Endothelial cell of umbilical vein (primary cell): ENCODE measurements around the gene NR2C1. TPM values are rescaled to one million over a fixed set of nuclear protein-coding genes. Genes with fewer than 3 reads are reported as not detected.

Experiments used
- BruUV-seq: library from RNA; stranded (reverse); fragments of 400-500 nt; replicated peaks from 2 replicates; lab custom pipeline; 2021; lab: Mats Ljungman, UMichigan
- CTCF ChIA-PET: fragments of 300-600, 350-600 bp; sonication (Branson Sonifier 250); formaldehyde crosslinking; loops from one replicate; lab custom pipeline; 2021; ENCODE audit warnings: antibody characterized with exemption, inconsistent platforms; lab: Charles Lee
- POLR2A ChIA-PET: fragments of 300-600, 350-600 bp; sonication (Branson Sonifier 250); formaldehyde crosslinking; loops from one replicate; lab custom pipeline; 2021; ENCODE audit warnings: antibody characterized with exemption, inconsistent platforms; lab: Charles Lee
- DNase-seq: peaks from one replicate; pipeline ENCODE4 v3.0.0-alpha.2; 2011; ENCODE audit warnings: low read depth, low spot score
- FAIRE-seq: peaks from 2 replicates; lab custom pipeline; 2011; peaks lifted over from hg19 to GRCh38; lab: Jason Lieb, UNC
- H2AFZ ChIP-seq: 2 replicates; pipeline ENCODE4 v1.6.0; 2012; ENCODE audit warnings: low read depth, low read length, control low read depth, inconsistent platforms
- H3K27ac ChIP-seq: 2 replicates; pipeline ENCODE4 v1.5.1; 2011; ENCODE audit warnings: low read depth, mild to moderate bottlenecking, control low read depth, low read length, moderate library complexity; ENCODE audit not compliant: insufficient read depth
- H3K27me3 ChIP-seq, 2 experiments: 2 replicates each; pipeline versions ENCODE4 v1.6.0 to v1.6.1; 2011; ENCODE audit warnings: low read length in 2 of 2, mixed read lengths in 1 of 2; ENCODE audit not compliant: control insufficient read depth in 2 of 2, insufficient read depth in 2 of 2
- H3K36me3 ChIP-seq, 2 experiments: 2 replicates in 1 of 2; 3 replicates in 1 of 2; pipeline ENCODE4 v1.5.1; 2011; ENCODE audit warnings: low read length in 2 of 2, mild to moderate bottlenecking in 1 of 2, moderate library complexity in 1 of 2; ENCODE audit not compliant: control insufficient read depth in 2 of 2, insufficient read depth in 2 of 2; ENCODE audit errors: extremely low read depth in 1 of 2
- H3K4me1 ChIP-seq: 3 replicates; pipeline ENCODE4 v1.5.1; 2011; ENCODE audit warnings: mild to moderate bottlenecking, low read length; ENCODE audit not compliant: control insufficient read depth, insufficient read depth; ENCODE audit errors: extremely low read depth
- H3K4me2 ChIP-seq: 2 replicates; pipeline ENCODE4 v1.6.1; 2011; ENCODE audit warnings: low read length, control low read depth, mixed read lengths; ENCODE audit not compliant: insufficient read depth
- H3K4me3 ChIP-seq, 3 experiments: fragments of 200-600 bp in 1 of 3; sonication (generic), shearing (Covaris generic) in 1 of 3; replicated peaks in 1 of 3; 2 replicates each; pipeline ENCODE4 v1.5.1; 2011 to 2016; ENCODE audit warnings: control low read depth in 3 of 3, low read length in 3 of 3, mild to moderate bottlenecking in 2 of 3, inconsistent platforms in 1 of 3, low read depth in 1 of 3, moderate library complexity in 1 of 3; ENCODE audit not compliant: insufficient read depth in 1 of 3
- H3K79me2 ChIP-seq: 2 replicates; pipeline ENCODE4 v1.6.0; 2012; ENCODE audit warnings: low read length, inconsistent platforms; ENCODE audit not compliant: control insufficient read depth, insufficient read depth
- H3K9ac ChIP-seq: replicated peaks from 2 replicates; pipeline ENCODE3; 2011; ENCODE audit warnings: low read length, control low read depth; ENCODE audit not compliant: insufficient read depth; ENCODE audit errors: extremely low read depth
- H3K9me1 ChIP-seq: replicated peaks from 3 replicates; pipeline ENCODE4 v1.6.0; 2011; ENCODE audit warnings: mild to moderate bottlenecking, low read length; ENCODE audit not compliant: control insufficient read depth, insufficient read depth; ENCODE audit errors: extremely low read depth
- H3K9me3 ChIP-seq: replicated peaks from 2 replicates; pipeline ENCODE4 v1.5.1; 2012; ENCODE audit warnings: low read length, inconsistent platforms; ENCODE audit not compliant: control insufficient read depth, insufficient read depth
- H4K20me1 ChIP-seq: replicated peaks from 2 replicates; pipeline ENCODE3; 2011; ENCODE audit warnings: mild to moderate bottlenecking, low read length; ENCODE audit not compliant: control insufficient read depth, insufficient read depth; ENCODE audit errors: extremely low read depth
- CTCF ChIP-seq, 2 donors: IDR thresholded peaks; 1 replicate in 1 of 2; 2 replicates in 1 of 2; pipeline ENCODE4 v1.5.1; 2011; ENCODE audit warnings: low read length in 2 of 2, mild to moderate bottlenecking in 2 of 2, moderate library complexity in 2 of 2, control low read depth in 1 of 2, inconsistent platforms in 1 of 2, low read depth in 1 of 2; ENCODE audit not compliant: insufficient read depth in 1 of 2; ENCODE audit errors: extremely low read depth in 1 of 2
- EZH2 ChIP-seq: IDR thresholded peaks from 2 replicates; pipeline ENCODE4 v1.6.1; 2012; ENCODE audit warnings: borderline replicate concordance, low read depth, mild to moderate bottlenecking, moderate library complexity, low read length, inconsistent platforms; ENCODE audit not compliant: severe bottlenecking
- FOS ChIP-seq: IDR thresholded peaks from 2 replicates; pipeline ENCODE4 v1.6.1; 2011; ENCODE audit warnings: mild to moderate bottlenecking, low read length, moderate library complexity, borderline replicate concordance; ENCODE audit not compliant: insufficient read depth
- GATA2 ChIP-seq: IDR thresholded peaks from 2 replicates; pipeline ENCODE4 v1.7.0; 2011; ENCODE audit warnings: low read depth, mild to moderate bottlenecking, moderate library complexity, mixed read lengths, low read length; ENCODE audit not compliant: insufficient read length, insufficient read depth
- JUN ChIP-seq: IDR thresholded peaks from 2 replicates; pipeline ENCODE4 v1.6.1; 2011; ENCODE audit warnings: borderline replicate concordance, low read depth; ENCODE audit not compliant: insufficient read length, insufficient read depth
- MAX ChIP-seq: IDR thresholded peaks from 2 replicates; pipeline ENCODE4 v1.6.1; 2011; ENCODE audit not compliant: insufficient read depth, insufficient read length
- MYC ChIP-seq: IDR thresholded peaks from one replicate; pipeline ENCODE4 v1.6.1; 2011; ENCODE audit warnings: mild to moderate bottlenecking, low read depth, low read length
- POLR2A ChIP-seq: IDR thresholded peaks from 2 replicates; pipeline ENCODE4 v1.6.1; 2012; ENCODE audit warnings: low read depth, mild to moderate bottlenecking, control low read depth, low read length
- POLR2AphosphoS5 ChIP-seq: IDR thresholded peaks from 2 replicates; pipeline ENCODE4 v1.6.1; 2012; ENCODE audit warnings: low read depth, mild to moderate bottlenecking, control low read depth, low read length, moderate library complexity; ENCODE audit not compliant: insufficient read depth
- dilution Hi-C: fragments of 300-500 bp; cut with MboI; formaldehyde crosslinking; loops from one replicate; pipeline ENCODE4 v1.15.0; 2019; ENCODE audit warnings: low sequenced_read_pairs; ENCODE audit not compliant: extremely low pct_ligation_motif_present
- intact Hi-C: fragments of 100-400 bp; cut with micrococcal nuclease; formaldehyde crosslinking; loops from one replicate; pipeline ENCODE4 v1.10.0; 2022
- polyA plus RNA-seq, 4 experiments: library from polyadenylated mRNA; depleted of rRNA in 3 of 4; stranded (reverse) in 3 of 4; unstranded in 1 of 4; fragments of >200 nt; gene quantifications; 2 replicates each; pipeline versions ENCODE4 v1.2.1 to v1.2.3, GENCODE V29; 2011 to 2012; ENCODE audit warnings: missing spikeins in 1 of 4
- total RNA-seq: library from RNA; stranded (reverse); gene quantifications from 2 replicates; pipeline ENCODE4 v1.2.3, GENCODE V29; 2021

The NR2C1 gene
- total and polyA plus RNA-seq, 2 donors (not counting 3 experiments of a cell fraction or from before 2014, with no cell fraction given), result 21.0 to 37.7 TPM

GRCh38 chr12:94979941-94980340, 93.5 kb downstream of the NR2C1 start:
- no peak for FAIRE-seq
- peaks cover 0 to 5% of the 10 kb centered on the region in 2 experiments for H3K36me3 ChIP-seq
- DNase-seq, result no peak
- CTCF ChIA-PET, result no interaction called here
- no peaks in the 10 kb centered on the region for H4K20me1 ChIP-seq
- H3K27me3 ChIP-seq, result no peaks in the 10 kb centered on the region
- no peak for TF ChIP-seq POLR2AphosphoS5
- no peak for TF ChIP-seq MAX
- no peak for TF ChIP-seq MYC
- TF ChIP-seq CTCF (IDR thresholded peaks at IDR 0.05; ENCODE audit: extremely low read depth in 1 of 2, insufficient read depth in 1 of 2, low read depth in 1 of 2, low read length in 2 of 2), result no peak
- no peak for TF ChIP-seq FOS
- no peak for TF ChIP-seq JUN
- TF ChIP-seq GATA2, result no peak
- TF ChIP-seq POLR2A, result no peak
- no peak for TF ChIP-seq EZH2
- H3K4me3 ChIP-seq, result no peak overlapping the region
- no peak overlapping the region for H3K27ac ChIP-seq
- no peaks in the 10 kb centered on the region for H3K9me1 ChIP-seq
- H3K4me1 ChIP-seq, result no peaks in the 10 kb centered on the region
- BruUV-seq, result no TSS peak
- H3K4me2 ChIP-seq, result no peak overlapping the region
- H2AFZ ChIP-seq, result no peak overlapping the region
- no peaks in the 10 kb centered on the region for H3K79me2 ChIP-seq
- H3K9ac ChIP-seq, result no peak overlapping the region
- intact Hi-C loops, result loop anchor here (2.0 to 5.0 kb wide), 2 partner anchors 338 to 433 kb away; no protein-coding TSS in a partner anchor
- H3K9me3 ChIP-seq, result no peaks in the 10 kb centered on the region
- dilution Hi-C loops, result no loop called here
- POLR2A ChIA-PET, result no interaction called here
